ENCODE results near the gene IL34.

Gene IL34

GRCh38 chr16:70703835-70704381 lies 57.5 kb downstream of the IL34 start:
- no peak for DNase-seq

- no peak for DNase-seq
Measured at GRCh38 chr16:70704586-70704985, 58.2 kb downstream of the IL34 start.

- no peak for DNase-seq
Measured at GRCh38 chr16:70705056-70705455, 58.7 kb downstream of the IL34 start.

- DNase-seq: no peak
Measured at GRCh38 chr16:70706948-70707465, 60.6 kb downstream of the IL34 start.

- no peak for DNase-seq
Measured at GRCh38 chr16:70708366-70709246, 62.2 kb downstream of the IL34 start.

GRCh38 chr16:70709457-70709856 lies 63.1 kb downstream of the IL34 start:
- DNase-seq: no peak

- no peak for DNase-seq
Measured at GRCh38 chr16:70709942-70710341, 63.6 kb downstream of the IL34 start.

All from NCI-H2081 treated with DMSO at 0.1 percent for 48 hours (cell line).